GM18907 (cell line): ENCODE results near the gene TEX38.
"Not testable (repeated sequence)": the region's sequence is repeated elsewhere in the genome, so short reads cannot be mapped to it uniquely, and the experiment has no call there.

Source experiments
- ATAC-seq: cut with Tn5 transposase; IDR thresholded peaks from one replicate; pipeline ENCODE4 v1.9.1; 2021; ENCODE audit warnings: mild to moderate bottlenecking, moderate library complexity; ENCODE audit not compliant: unreplicated experiment

TEX38 gene

DNA sequence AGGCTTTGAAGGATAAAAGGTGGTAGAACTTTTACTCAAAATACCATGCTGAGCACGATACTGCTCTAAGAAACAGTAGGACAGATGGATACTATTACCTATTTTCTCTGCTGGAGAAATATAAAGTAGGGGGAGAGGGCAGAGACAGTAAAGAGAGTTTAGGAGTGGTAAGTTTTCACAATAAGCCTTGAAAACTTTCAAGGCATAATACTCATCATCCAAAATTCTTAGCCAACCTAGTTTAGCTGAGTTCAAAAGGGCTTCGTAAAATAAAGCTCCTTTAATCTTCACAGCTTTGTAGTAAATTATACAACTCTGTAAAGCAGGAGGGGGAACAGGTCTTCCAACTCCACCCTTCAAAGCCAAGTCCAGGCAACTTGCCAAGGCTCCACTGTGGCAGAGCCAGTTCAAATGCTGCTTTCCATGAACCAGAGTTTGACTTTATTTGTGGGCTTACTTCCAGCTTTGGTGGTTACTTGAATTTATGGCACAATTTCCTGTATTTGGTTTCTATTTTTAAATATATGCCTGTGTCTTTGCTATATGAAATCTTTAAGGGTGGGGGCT lies 15.5 kb downstream of the TEX38 start:
- ATAC-seq: no peak

GRCh38 chr1:46687921-46688509 lies 16.4 kb downstream of the TEX38 start:
- no peak for ATAC-seq

- no peak for ATAC-seq
These were observed 17.7 kb downstream of the TEX38 start for GRCh38 chr1:46689356-46689755.

DNA sequence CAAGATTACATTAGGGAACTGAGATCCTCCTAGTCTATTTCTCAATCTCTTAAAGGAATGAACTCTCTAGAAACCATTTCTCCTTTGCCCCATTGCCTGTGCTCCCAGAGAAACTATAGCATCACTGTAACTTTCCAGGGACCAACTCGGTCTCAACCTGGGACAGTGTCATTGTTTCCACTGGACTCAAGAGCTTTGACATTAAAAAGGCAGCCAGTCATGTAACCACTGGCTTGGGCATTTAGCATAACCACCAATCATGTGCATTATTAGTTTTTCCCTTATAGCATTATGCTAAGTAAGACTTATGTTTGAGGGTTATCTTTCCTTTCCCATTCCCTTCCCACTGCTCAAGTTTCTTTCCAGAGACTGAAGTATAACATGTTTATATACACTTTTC lies 18.2 kb downstream of the TEX38 start:
- ATAC-seq: no peak

DNA sequence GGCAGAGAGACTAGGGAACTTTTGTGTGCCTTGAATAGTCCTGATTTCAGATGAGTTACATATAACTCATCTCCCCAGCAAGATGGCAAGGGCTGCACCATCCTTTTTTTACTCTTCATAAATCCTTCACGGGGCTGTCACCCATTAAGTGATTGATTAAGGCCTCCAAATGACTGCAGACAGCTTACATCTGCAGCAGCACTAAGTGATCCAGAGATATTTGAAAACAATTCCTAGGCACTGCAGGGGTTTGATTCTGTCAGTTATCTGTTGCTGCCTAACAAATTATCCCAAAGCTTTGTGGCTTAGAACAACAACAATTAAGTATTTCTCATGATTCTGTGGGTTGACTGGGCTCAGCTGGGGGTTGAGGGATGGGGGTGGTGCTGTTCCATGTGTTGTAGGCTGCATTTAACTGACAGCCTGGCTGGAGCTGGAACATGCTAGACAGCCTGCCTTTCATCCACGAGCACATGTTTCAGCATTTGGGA lies 19.3 kb downstream of the TEX38 start:
- ATAC-seq: no peak

- ATAC-seq: no peak
These were observed 20.5 kb downstream of the TEX38 start for GRCh38 chr1:46691997-46692790.

- no peak for ATAC-seq
These were observed 21.4 kb downstream of the TEX38 start for GRCh38 chr1:46692811-46693770.

DNA sequence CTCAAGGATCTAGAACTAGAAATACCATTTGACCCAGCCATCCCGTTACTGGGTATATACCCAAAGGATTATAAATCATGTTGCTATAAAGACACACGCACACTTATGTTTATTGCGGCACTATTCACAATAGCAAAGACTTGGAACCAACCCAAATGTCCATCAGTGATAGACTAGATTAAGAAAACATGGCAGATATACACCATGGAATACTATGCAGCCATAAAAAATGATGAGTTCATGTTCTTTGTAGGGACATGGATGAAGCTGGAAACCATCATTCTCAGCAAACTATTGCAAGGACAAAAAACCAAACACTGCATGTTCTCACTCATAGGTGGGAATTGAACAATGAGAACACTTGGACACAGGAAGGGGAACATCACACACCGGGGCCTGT lies 23.0 kb downstream of the TEX38 start:
- ATAC-seq: not testable (repeated sequence)

GRCh38 chr1:46697053-46697452 lies 25.4 kb downstream of the TEX38 start:
- ATAC-seq: no peak

DNA sequence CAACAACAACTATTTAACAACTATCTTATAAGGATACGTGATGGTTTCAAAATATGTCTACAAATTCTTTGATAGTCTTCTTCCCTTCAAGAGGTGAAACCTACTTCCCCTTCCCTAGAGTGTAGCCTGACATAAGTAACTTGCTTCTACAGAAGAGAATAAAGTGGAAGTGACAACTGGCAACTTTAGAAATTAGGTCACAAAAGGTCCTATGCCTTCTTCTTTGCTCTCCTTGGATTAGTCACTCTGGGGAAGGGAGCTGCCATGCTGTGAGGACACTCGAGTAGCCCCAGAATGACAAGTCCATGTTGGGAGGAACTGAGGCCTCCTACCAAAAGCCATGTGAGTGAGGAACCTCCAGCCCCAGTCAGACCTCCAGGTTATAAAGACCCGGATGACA lies 28.0 kb downstream of the TEX38 start:
- no peak for ATAC-seq

DNA sequence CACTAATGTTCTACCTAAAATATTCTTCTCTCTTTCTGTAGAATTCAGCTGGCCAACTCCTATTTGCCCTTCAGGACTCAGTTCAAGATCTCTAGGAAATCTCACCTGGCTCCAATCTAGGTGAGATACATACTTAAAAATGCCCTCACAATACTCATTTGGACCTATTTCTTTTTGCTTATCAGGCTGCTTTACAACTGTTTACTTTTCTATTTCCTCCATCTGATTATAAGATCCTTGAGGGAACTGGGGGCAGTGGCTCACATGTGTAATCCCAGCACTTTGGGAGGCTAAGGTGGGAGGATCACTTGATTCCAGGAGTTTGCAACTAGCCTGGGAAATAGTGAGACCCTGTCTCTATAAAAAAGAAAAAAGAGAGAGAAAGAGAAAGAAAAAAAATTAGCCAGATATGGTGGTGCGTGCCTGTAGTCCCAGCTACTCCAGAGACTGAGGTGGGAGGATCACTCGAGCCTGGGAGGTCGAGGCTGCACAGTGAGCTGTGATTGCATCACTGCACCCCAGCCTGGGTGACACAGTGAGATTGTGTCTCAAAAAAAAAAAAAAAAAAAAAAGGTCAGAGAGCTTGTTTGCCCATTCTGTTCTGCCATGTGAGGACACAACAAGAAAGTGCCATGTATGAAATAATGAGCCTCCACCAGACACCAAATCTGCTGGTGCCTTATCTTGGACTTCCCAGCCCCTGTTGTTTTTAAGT lies 32.4 kb downstream of the TEX38 start:
- no peak for ATAC-seq

- no peak for ATAC-seq
These were observed 33.8 kb downstream of the TEX38 start for GRCh38 chr1:46705408-46705807.

DNA sequence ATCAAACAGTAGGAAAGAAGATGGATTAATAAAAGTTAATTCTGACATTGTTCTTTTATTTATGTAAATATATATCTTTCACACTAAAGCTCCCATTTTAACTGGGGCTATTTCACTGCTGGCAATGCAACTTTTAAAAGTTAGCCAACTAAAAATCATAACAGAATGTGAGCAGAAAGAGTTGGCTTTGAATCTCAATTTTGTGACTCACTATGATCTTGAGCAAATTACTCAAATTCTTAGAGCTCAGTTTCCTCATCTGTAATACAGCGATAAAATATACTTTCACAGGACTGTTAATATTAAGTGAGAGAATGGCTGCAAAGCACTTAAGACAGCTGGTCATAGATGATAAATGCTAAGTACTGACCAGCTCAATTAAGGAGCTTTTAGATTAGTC lies 36.5 kb downstream of the TEX38 start:
- no peak for ATAC-seq

DNA sequence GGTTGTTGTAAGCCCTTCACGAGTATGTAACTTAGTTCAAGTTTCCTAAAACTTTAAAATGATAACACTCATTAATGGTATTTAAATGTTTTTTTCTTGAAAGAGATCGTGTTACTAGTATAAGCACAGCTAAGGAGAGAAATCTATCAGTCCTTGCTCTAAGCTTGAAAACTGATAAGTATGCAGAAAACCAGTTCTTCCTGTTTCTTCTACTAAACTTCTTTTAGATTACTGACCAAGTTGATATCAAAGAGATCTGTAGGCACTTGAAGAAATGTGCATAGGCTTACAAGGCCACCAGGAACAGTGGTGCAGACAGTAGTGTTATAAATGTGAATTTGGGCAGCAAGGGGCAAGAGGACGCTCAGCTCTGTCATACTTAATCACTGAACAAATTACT lies 43.3 kb downstream of the TEX38 start:
- ATAC-seq: no peak

DNA sequence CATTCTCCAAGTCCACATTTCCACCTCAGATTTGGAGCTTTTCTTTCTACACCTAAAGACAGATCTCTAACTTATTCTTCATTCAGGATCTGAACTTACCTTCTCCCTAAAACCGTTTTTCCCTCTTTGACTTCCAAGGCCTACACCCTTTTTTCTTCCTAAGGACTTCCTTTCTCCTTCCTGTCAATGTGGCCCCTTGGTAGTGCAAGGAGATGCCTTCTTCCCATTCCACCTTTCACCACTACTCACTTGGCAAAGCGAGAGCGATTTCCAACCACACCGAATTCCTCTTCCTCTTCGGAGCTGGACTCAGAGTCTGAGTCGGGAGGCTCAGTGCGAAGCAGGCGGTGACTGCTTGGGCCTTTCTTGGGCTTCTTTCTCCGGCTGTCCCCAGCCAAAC lies 46.0 kb downstream of the TEX38 start:
- no peak for ATAC-seq

DNA sequence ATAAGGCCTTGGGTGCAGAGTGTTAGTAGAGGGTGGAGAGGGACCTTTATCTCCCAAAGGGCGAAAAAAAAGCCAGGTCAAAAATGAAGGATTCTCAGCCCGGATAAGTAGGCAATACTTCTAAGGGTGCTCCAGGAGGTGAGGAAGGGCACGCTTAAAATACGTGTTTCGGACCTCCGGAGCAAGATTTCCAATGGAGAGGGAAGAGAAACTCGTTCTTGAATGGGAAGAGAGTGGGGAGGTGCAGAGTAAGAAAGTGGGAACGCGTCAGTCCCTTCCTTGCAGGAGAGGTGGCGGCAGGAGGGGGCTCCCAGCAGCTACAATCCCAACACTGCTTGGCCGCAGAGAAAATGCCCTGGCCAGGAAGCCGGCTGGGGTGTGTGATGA lies 46.7 kb downstream of the TEX38 start:
- peak; percentile 19 for ATAC-seq

GRCh38 chr1:46718727-46719622 lies 47.3 kb downstream of the TEX38 start, which contains the start of gene EFCAB14:
TSS of gene EFCAB14 (minus strand) at chr1:46719114. CDS start at chr1:46718087, 1,027 bp downstream.
- peak; percentile 97 for ATAC-seq

DNA sequence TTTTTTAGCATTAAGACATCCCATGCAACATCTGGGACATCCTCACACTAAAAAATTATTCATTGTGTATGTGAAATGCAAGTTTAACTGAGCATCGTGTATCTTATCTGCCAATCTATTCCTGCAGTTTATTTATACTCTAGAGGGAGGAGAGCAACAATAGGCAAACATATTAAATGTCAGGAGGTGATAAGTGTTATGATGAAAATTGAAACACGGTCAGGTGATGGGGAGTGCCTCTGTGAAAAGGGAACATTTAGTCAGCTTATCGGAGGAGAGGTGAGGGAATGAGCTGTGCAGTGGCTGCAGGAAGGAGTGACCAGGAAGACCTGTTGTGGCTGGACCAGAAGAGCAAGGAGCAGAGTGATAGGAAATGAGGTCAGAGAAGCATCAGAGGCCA lies 48.0 kb downstream of the TEX38 start:
- no peak for ATAC-seq

DNA sequence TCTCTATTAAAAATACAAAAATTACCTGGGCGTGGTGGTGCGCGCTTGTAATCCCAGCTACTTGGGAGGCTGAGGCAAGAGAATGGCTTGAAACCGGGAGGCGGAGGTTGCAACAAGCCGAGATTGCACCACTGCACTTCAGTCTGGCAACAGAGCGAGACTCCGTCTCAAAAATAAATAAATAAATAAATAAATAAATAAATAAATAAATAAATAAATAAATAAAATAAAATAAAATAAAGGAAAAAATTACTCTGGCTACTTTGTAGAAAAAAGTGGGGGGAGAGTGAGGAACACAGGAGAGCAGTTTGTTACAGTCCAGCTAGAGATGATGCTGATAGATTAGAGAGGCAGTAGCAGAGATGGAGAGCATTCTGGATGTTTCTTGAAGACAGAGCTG lies 48.7 kb downstream of the TEX38 start:
- ATAC-seq: not testable (repeated sequence)
